ENCODE measurements around the gene CTAGE9.

GRCh38 chr6:131688286-131688685 lies 22.5 kb downstream of the CTAGE9 start:
- TF ChIP-seq CTCF (IDR thresholded peaks at IDR 0.05): no peak
- no peak for TF ChIP-seq EZH2 (IDR thresholded peaks at IDR 0.05; ENCODE audit: borderline replicate concordance, insufficient read depth, low read depth, low read length, poor library complexity, severe bottlenecking)
